SK-MEL-5 (cell line): ENCODE measurements around the gene IL1RAPL2. TPM values are rescaled to one million over a fixed set of nuclear protein-coding genes. Genes with fewer than 3 reads are reported as not detected.
"Not testable (repeated sequence)": the region's sequence is repeated elsewhere in the genome, so short reads cannot be mapped to it uniquely, and the experiment has no call there.

Experiments used
- DNase-seq: peaks from one replicate; pipeline ENCODE4 v3.0.0-alpha.2; 2016; ENCODE audit warnings: low read depth, low spot score
- in situ Hi-C: cut with HindIII; loops from 2 replicates; pipeline ENCODE4 v1.10.0; 2016; ENCODE audit warnings: low sequenced_read_pairs, high pct_unique_total_duplicates, low pct_unique_long_range_greater_than_20kb
- total RNA-seq: library from RNA; depleted of rRNA; stranded (reverse); fragments of >200 nt; shearing (Covaris generic); gene quantifications from 2 replicates; pipeline ENCODE4 v1.2.3, GENCODE V29; 2014

IL1RAPL2 gene
- total RNA-seq, 1 experiment from 2014 or later = not detected

DNA sequence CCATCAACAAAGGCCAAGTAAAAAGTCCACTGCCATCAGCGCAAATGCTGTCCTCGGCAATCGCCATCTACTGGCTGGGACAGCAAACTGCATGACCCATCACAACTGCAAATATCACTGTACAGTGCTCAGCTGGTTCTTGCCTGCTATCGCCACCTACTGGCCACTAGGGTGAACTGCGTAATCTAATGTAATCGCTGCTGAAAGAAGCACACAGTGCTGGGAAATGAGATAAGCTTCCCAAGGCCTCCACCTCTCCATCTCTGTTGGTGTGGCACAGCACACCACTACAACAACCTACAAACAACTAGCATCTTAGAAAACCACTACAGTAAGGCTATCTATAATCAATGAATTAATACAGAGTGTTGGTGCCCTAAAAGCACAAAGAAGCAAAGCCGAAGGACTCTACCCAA lies 356.2 kb downstream of the IL1RAPL2 start:
- in situ Hi-C loops = no loop called here
- peak; percentile 82 for DNase-seq

DNA sequence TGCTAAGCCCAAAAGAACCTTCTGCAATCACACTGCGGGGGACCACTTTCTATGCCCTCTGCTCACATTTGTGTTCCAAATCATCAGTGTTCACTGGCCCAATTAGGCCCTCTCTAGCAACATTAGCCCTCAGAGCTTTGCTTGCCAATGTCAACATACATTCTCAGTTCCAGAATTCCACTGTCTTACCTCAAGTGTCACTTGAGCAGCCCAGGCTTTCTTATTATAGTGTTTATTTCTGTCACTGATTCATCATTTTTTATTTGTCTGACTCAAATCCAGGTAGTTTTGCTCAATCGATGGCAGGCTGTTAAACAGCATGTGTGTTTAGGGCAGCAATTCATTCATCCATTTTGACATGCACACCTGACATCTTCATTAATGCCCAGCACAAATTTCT lies 363.3 kb downstream of the IL1RAPL2 start:
- in situ Hi-C loops = no loop called here
- no peak for DNase-seq

DNA sequence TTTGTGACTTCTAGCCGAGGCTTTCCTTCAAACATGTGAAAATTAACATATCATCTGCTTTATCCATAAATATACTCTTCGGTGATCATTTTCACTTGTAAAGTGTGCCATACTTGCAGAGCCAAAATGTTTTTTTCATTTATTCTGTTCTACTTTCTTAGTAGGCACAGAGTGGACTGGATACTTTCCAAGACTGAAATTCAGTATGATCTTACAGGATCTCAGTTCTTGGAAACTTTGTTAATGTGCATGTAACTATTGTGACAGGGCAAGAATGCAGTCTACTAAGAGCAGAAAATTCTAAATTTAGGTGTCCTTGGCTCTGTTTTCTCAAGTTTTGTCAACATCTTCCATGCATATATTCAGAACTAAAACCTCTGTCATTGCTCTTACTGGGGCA lies 369.6 kb downstream of the IL1RAPL2 start:
- no peak for DNase-seq
- in situ Hi-C loops = no loop called here

DNA sequence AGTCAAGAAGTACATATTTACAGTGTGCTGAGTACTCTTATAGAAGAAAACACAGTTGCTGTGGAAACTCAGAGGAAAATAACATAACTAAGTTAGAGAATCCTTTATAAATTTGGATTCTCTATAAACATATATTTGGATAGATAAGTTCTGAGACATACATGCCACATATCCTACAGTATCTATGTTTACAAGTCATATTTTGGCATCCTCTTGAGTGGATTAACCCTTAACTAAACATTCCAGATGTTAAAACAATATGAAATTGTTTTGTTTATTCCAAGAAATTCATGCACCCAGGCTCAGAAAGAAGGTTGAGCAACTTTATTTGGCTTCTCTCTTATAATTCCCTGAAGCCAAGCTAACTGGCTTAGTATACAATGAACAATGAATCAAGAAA lies 387.3 kb downstream of the IL1RAPL2 start:
- in situ Hi-C loops = no loop called here
- DNase-seq = no peak

DNA sequence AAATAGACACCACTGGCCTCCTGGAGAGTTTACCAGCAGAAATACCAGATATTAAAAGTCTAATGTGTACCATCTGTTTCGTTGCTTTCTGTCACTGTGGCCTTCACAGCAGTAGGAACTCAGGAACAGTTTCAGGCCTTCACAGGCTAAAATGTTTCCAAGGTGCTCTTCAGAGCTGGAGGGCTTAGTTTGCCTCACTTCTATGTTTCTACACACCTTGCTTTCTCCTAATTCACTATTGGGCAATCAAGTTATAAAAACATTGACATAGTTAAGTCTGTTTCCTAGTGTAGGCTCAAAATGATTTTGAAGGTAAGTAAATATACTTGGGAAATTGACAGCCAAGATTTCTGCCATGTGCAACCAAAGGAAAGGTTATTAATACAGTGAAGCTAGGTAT lies 395.9 kb downstream of the IL1RAPL2 start:
- DNase-seq = no peak
- in situ Hi-C loops = no loop called here

DNA sequence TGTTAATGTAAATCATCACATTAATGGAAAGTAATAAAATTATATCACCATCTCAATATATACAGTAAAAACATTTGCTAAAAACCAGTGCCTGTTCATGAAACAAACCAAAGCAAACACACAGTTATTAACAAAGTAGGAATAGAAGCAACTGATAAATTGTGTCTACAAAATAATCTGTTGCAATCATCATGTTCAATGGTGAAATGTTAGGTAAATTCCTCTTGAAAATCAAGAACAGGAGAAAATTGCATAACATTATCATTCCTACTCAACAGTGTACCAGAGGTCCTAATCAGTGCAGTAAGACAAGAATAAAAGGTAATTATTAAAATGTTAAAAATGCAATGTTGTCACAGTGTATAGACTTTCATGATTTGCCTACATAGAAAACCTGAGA lies 402.2 kb downstream of the IL1RAPL2 start:
- in situ Hi-C loops = no loop called here
- DNase-seq = no peak

DNA sequence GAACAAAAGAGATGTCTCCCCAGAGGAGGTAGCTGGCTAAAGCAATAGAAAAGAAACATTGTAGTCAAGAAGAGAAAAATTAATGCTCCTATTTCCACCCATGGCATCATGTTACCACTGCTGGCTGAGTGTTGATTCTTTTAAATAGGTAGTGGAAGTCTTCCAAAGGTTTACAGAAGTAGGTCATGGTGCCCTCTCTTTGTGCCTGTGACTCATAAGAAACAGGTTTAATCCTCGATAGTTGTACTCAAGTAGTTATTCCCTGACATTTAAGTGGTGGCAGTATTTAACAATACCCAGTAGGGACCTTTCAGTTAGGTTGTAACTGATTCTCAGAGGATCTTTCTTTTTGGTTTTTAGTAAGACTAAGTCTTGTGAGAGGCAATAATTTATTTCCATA lies 406.7 kb downstream of the IL1RAPL2 start:
- DNase-seq = no peak
- in situ Hi-C loops = no loop called here

DNA sequence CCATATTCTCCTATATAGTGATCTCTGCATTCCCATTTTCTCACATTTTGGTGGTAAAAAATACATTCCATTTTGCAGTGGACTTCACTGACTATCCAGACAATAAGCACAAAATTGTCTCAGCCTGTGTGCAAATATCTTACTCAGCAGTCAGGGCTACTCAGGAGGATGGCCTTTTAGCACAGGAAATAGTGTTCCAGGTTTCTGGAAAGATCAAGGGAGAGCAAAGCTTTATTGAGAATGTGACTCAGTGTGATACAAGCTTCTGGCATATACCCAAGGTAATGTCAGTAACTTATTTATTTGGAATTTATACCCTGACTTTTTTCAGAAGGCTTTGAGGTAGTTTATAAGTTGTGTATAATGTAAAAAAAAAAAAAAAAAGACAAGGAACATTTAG lies 421.1 kb downstream of the IL1RAPL2 start:
- no peak for DNase-seq
- in situ Hi-C loops = no loop called here

DNA sequence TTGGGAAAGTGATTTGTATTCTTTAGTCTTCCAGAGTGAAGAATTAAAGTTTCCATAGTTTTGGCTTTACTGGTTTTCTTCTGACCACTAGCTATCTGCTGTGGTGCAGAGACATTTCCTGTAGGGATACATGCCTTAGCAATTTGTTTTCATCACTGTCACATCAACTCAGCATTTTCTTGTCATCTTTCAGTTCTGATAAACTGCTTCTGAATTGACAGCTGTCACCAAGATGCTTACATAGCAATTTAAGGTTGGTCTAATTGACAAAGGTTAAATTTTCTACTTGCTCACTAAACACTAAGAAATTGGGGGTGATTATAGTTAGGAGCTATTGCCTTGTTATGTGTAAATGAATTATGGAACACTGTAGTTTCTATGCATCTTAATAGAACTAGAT lies 422.0 kb downstream of the IL1RAPL2 start:
- in situ Hi-C loops = no loop called here
- DNase-seq = no peak

DNA sequence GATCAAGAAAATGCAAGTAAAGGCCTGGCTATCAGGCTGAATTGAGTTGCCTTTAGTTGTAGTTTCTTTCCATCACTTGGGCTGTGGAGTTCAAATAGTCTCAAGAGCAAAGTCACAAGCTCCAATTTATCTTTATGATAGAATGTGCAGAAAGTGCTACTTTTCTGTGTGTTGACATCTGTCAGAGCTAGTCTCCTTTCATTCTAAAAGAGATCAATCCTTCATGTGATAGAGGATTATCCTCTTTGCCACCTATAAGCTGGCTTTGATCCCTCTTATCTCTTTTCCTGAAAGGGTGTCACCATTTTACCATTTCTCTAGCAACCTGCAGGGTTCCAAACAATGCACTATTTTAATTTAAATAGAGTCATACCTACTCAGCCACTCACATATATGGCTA lies 429.5 kb downstream of the IL1RAPL2 start:
- DNase-seq = no peak
- in situ Hi-C loops = no loop called here

DNA sequence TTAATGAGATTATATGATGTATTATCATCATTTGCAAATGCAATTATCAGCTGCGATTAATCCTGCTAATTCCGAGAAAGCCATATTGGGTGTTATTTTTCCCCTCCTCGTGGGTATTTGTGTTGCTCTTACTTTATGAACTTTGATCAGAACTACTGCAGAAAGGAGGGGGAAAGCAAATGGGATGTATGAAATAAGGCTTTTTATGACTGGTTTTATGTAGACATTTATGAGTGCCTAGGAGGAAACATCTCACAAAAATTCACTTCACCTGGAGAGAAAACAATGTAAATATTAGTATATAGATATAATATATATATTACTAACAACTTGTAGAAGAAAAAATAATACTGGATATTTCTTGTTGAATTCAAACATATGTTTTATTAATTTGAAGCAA lies 440.1 kb downstream of the IL1RAPL2 start:
- in situ Hi-C loops = no loop called here
- DNase-seq = no peak

DNA sequence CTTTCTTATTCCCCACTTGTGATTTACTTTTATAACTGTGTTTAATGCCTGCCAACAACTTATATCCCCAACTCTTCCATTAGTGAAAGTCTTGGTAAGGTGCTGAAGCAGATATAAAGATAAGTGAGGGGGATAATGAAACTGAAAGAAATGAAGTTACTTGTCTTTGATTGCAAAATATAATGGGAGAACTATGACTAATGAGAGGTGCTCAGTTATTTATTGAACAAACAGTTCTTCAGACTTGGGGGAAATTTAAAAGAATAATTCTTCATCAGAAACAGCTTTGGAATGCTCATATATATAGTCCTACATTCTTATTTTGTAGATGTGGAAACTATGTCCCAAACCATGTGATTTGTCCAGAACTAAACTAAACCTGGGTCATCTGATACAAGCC lies 441.0 kb downstream of the IL1RAPL2 start:
- in situ Hi-C loops = no loop called here
- DNase-seq = no peak

DNA sequence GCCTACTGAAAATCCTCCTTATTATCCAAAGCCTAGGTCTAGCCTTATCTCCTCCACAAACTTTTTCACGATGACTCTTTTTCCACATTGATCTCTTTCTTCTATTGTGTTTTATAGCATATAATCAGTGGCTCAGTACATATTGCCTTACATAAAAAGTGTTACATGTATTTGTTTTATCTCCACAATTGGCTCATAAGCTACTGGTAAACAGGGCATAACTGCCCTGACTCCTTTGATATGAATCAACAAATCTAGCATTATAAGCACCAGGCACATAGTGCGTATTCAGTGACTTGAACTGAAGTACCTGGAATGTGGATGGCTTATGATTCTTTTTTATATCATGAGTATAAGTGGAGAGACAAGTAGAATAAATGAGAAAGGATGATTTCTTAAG lies 447.7 kb downstream of the IL1RAPL2 start:
- DNase-seq = no peak
- in situ Hi-C loops = no loop called here

DNA sequence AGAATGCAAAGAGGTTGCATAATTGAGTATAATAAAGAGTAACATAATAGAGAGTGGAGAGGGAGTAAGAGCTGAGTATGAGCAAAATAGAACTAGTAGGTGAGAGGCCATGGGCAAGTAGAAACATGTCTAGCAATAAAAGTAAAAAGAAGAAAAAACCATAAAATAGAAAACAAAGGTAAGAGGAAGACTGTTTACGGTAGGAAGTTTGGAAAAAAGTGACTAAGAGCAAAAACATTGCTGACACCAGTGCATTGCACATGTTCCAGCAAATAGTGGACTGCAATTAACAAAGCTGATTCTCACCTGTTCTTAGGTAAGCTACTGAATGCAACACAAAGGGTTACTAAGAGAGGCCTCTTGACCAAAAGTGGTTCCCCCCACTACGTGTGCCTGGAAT lies 451.6 kb downstream of the IL1RAPL2 start:
- in situ Hi-C loops = no loop called here
- DNase-seq = no peak

DNA sequence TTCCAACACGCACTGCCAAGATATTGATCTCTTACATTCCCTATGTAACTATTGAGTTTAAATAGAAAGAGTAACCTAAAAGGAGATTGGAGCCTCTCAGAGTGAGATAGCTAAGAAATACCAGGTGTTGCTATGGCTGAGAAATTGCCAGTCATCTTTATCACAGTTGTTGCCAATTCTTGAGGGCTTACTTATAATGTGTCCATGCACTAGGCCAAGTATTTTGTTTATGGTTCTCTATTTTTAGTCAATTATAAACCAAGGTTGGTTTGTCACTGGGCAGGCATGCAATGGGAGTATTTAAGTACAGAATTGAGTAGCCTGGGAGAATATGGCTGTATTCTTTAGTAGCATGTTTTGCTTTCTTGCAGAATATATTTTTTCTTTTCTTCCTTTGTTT lies 452.9 kb downstream of the IL1RAPL2 start:
- no peak for DNase-seq
- in situ Hi-C loops = no loop called here

DNA sequence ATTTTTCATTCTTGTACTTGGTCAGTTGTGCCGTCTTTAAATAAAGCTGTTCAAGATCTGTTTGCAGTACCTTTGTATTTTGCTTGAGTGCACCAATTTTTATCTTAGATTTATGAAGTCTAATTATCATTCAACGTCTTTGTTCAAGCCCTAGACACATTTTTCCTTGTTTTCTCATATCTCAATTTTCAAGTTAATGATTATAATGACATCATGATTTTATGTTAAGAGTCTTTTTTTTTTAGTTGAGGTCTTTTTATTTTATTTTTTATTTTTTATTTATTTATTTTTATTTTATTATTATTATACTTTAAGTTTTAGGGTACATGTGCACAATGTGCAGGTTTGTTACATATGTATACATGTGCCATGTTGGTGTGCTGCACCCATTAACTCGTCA lies 463.0 kb downstream of the IL1RAPL2 start:
- DNase-seq, in situ Hi-C loops: not testable (repeated sequence)

DNA sequence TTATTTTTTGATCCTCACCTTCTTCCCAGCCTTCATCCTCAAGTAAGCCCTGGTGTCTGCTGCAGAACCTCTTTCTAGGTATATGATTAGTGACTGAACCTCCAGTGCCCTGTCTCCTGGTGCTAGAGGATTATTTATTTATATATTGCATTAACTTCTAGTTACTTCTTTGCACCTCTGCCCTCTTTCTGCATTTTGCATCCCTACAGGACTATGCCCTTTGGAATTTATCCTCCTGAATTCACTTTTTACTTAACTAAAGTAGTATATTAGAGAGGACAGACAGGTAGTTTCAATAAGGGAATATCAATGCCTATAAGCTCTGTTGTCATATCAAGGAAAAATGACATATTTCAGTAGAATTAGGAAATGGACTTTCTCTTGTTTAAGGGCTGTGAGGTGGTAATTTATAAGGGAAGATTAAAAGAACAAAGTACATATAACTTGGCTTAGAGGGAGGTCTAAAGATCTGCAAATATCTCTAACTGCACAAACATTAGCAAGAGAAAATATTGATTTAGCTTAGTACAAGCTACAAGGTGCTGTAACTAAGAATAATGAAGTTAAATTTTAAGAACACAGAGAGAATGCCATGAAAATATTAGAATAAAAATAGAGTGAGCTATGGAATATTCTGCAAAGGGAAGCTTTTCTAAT lies 472.8 kb downstream of the IL1RAPL2 start:
- no peak for DNase-seq
- in situ Hi-C loops = no loop called here

DNA sequence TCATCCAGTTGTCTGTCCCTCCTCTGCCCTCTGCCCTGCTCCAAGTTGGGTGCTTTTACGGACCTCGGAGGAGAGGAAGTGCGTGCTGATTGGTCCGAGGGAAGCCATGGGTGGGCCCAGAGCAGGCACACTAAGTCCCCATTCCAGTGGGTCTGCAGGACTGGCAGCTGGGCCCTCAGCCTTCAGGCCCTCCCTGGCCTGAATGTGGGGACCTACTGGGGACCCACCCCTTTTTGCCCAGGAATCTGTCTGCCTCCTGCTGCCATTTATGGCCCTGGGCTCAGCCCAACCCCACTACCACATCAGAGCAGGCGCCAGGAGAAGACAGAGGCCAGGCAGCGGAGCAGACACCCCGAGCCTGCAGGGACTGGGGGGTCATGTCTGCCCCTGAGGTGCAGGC lies 484.9 kb downstream of the IL1RAPL2 start:
- in situ Hi-C loops = no loop called here
- no peak for DNase-seq

DNA sequence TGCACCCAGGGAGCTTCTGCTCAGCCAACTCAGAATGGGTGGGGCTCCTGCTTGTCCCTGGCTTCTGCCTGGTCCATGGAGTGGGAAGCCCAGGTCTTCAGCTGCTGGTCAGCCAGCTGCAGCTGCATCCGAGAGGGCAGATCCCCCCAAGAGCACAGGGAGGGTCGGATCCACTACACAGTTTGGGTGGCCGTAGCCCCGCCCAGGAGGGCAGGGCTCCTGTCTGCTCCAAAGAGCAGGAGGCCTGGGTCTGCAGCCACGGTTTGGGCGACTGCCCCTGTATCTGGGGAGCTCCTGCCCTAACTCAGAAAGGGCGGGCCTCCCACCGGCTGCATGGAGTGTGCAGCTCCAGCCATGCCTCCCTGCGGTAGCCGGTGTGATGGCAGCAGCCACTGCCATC lies 485.4 kb downstream of the IL1RAPL2 start:
- in situ Hi-C loops = no loop called here
- no peak for DNase-seq

DNA sequence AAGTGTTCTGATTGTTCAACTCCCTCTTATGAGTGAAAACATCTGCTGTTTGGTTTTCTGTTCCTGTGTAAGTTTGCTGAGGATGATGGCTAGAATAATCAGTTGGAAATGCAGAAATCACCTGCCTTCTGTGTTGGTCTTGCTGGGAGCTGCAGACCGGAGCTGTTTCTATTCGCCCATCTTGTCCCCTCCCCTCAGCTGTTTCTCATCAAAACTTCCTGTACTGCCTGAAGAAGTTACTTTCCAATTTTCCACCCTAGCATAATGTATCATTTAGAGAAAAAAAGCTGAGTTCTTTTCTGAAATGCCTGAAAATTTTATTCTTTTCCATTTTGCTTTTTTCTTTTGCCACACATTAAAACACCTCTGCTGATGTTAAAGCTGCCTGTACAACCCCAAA lies 486.9 kb downstream of the IL1RAPL2 start:
- no peak for DNase-seq
- in situ Hi-C loops = no loop called here
